Erythroblast (primary cell): Measurements from ENCODE around the gene CHCHD1.

Source experiments
- GATA1 ChIP-seq: IDR thresholded peaks from 2 replicates; pipeline ENCODE4 v1.6.1; 2011; ENCODE audit warnings: low read depth, mild to moderate bottlenecking, control low read depth, low read length, moderate library complexity
- POLR2A ChIP-seq: IDR thresholded peaks from 2 replicates; pipeline ENCODE4 v1.6.1; 2011; ENCODE audit warnings: mild to moderate bottlenecking, low read length

DNA sequence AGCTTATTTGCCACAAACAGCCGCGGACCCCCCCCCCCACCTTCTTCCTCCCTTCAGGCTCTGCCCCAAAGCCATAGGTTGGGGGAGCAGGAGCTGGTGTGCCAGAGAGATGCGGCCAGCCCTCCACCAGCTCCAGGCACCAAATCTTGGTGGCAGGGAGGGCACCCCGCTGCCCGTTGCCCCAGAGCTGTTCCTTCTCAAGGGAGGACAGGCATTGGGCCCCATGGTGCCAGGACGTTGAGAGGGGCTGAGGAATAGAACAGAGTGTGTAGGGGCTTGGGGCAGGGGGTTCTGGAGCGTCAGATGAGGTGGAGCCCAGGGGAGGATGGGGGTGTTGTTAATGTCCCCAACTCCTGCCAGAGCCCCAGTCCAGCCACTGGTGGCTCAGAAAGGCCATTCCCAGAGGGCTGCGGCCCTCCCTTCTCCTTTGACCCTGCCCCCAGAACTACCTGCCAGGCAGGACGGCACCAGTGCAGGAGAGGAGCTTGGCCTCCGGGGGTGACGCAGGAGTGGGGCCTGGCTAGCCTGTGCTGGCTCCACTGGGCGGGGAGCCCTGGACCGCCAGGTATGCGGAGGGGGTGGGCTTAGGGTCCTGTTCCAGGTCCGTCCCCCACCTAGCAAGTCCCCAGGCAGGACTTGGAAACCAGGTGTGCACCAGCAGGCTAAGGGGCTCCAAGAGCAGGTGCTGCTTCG lies 47.7 kb upstream of the CHCHD1 start:
- no peak for TF ChIP-seq POLR2A
- no peak for TF ChIP-seq GATA1
